ENCODE measurements around the gene TCF7L2. TPM values are rescaled to one million over a fixed set of nuclear protein-coding genes. Genes with fewer than 3 reads are reported as not detected.

TCF7L2 gene
- polyA plus RNA-seq, 3 donors, result 2.1 to 23.5 (median 6.1) TPM

GRCh38 chr10:113171662-113172061 is 221.6 kb downstream of the TCF7L2 start:
- Histone ChIP-seq H3K4me1 (ENCODE audit: control insufficient read depth in 1 of 2, insufficient read depth in 2 of 2, low read length in 2 of 2) (peaks cover 25 to 33% of the 10 kb centered on the region in 2 donors), H3K4me3 (replicated peaks in 1 of 3; ENCODE audit: low read depth in 2 of 3, low read length in 3 of 3) (no peak overlapping the region), H3K79me2 (ENCODE audit: insufficient read depth, low read length) (no peaks in the 10 kb centered on the region), H3K9me3 (replicated peaks in 1 of 2; ENCODE audit: control insufficient read depth in 1 of 2, insufficient read depth in 1 of 2, low read length in 2 of 2) (no peaks in the 10 kb centered on the region), H2AFZ (ENCODE audit: insufficient read depth, low read depth, low read length, poor library complexity, severe bottlenecking) (no peak overlapping the region), H3K27me3 (ENCODE audit: control insufficient read depth in 2 of 2, insufficient read depth in 2 of 2, low read length in 2 of 2) (no peaks in the 10 kb centered on the region), H3K4me2 (replicated peaks; ENCODE audit: extremely low read depth, low read length, poor library complexity, severe bottlenecking) (no peak overlapping the region), H3K36me3 (replicated peaks in 1 of 2; ENCODE audit: control insufficient read depth in 1 of 2, insufficient read depth in 2 of 2, low read length in 2 of 2) (peaks cover 0 to 14% of the 10 kb centered on the region in 2 donors), H3K9ac (ENCODE audit: insufficient read depth, low read length, poor library complexity, severe bottlenecking) (no peak overlapping the region), H3K27ac (ENCODE audit: low read depth in 1 of 2, low read length in 2 of 2) (no peak overlapping the region), H4K20me1 (ENCODE audit: insufficient read depth, low read length) (no peaks in the 10 kb centered on the region)
- TF ChIP-seq CTCF (IDR thresholded peaks at IDR 0.05), result no peak
- Mint-ChIP-seq H3K27me3 (ENCODE audit: low read depth in 3 of 3) (peaks cover 1 to 6% (median 4%) of the 10 kb centered on the region in 3 donors), H3K9me3 (no peaks in the 10 kb centered on the region), H3K36me3 (peaks cover 15 to 25% of the 10 kb centered on the region in 2 donors), H3K4me3 (no peak overlapping the region), H3K27ac (no peak overlapping the region), H3K4me1 (peaks cover 30% of the 10 kb centered on the region)
- no peak for DNase-seq
- 98% methylated on average over 11 of the region's 11 CpGs for WGBS (ENCODE audit: insufficient coverage)
- intact Hi-C loops (cut with micrococcal nuclease), result no loop called here

- H3K9me3 Mint-ChIP-seq, result no peaks in the 10 kb centered on the region
- H3K79me2 ChIP-seq (ENCODE audit: insufficient read depth, low read length), result no peaks in the 10 kb centered on the region
- H3K36me3 Mint-ChIP-seq, result peaks cover 7 to 9% of the 10 kb centered on the region in 2 donors
- H3K4me2 ChIP-seq (replicated peaks; ENCODE audit: extremely low read depth, low read length, poor library complexity, severe bottlenecking), result no peak overlapping the region
- H3K4me3 ChIP-seq (replicated peaks in 1 of 3; ENCODE audit: low read depth in 2 of 3, low read length in 3 of 3), result no peak overlapping the region
- H3K27ac ChIP-seq (ENCODE audit: low read depth in 1 of 2, low read length in 2 of 2), result no peak overlapping the region
- H3K27me3 ChIP-seq (ENCODE audit: control insufficient read depth in 2 of 2, insufficient read depth in 2 of 2, low read length in 2 of 2), result no peaks in the 10 kb centered on the region
- H3K4me1 ChIP-seq (ENCODE audit: control insufficient read depth in 1 of 2, insufficient read depth in 2 of 2, low read length in 2 of 2), result peaks cover 31 to 32% of the 10 kb centered on the region in 2 donors
- H3K9ac ChIP-seq (ENCODE audit: insufficient read depth, low read length, poor library complexity, severe bottlenecking), result no peak overlapping the region
- intact Hi-C loops (cut with micrococcal nuclease), result no loop called here
- H3K9me3 ChIP-seq (replicated peaks in 1 of 2; ENCODE audit: control insufficient read depth in 1 of 2, insufficient read depth in 1 of 2, low read length in 2 of 2), result no peaks in the 10 kb centered on the region
- H3K4me3 Mint-ChIP-seq, result no peak overlapping the region
- H2AFZ ChIP-seq (ENCODE audit: insufficient read depth, low read depth, low read length, poor library complexity, severe bottlenecking), result no peak overlapping the region
- WGBS (ENCODE audit: insufficient coverage), result 40% methylated on average over 1 of the region's 3 CpGs
- no peaks in the 10 kb centered on the region for H3K36me3 ChIP-seq (replicated peaks in 1 of 2; ENCODE audit: control insufficient read depth in 1 of 2, insufficient read depth in 2 of 2, low read length in 2 of 2)
- TF ChIP-seq CTCF (IDR thresholded peaks at IDR 0.05), result no peak
- peaks cover 4 to 11% (median 4%) of the 10 kb centered on the region in 3 donors for H3K27me3 Mint-ChIP-seq (ENCODE audit: low read depth in 3 of 3)
- no peak overlapping the region for H3K27ac Mint-ChIP-seq
- H4K20me1 ChIP-seq (ENCODE audit: insufficient read depth, low read length), result no peaks in the 10 kb centered on the region
- DNase-seq, result no peak
- peaks cover 31% of the 10 kb centered on the region for H3K4me1 Mint-ChIP-seq
Measured at GRCh38 chr10:113175176-113175575, 225.1 kb downstream of the TCF7L2 start.
